ENCODE measurements around the gene CRYZ. TPM values are rescaled to one million over a fixed set of nuclear protein-coding genes. Genes with fewer than 3 reads are reported as not detected.
A peak's percentile ranks its signal among the peaks of the same experiment; 100 is the strongest.

CRYZ gene
- total and polyA plus RNA-seq, 2 experiments from 2014 or later, result 23.5 to 26.9 TPM

GRCh38 chr1:74697832-74698231 is 35.0 kb downstream of the CRYZ start:
- Histone ChIP-seq H3K4me2 (ENCODE audit: unreplicated experiment) (no peak overlapping the region), H3K9me3 (ENCODE audit: low read depth) (no peaks in the 10 kb centered on the region), H3K79me2 (ENCODE audit: insufficient read depth) (no peaks in the 10 kb centered on the region), H3K27ac (no peak overlapping the region), H3K9ac (no peak overlapping the region), H3F3A (ENCODE audit: insufficient read depth) (no peaks in the 10 kb centered on the region), H3K36me3 (ENCODE audit: low read depth) (no peaks in the 10 kb centered on the region), H4K20me1 (ENCODE audit: insufficient read depth) (no peaks in the 10 kb centered on the region), H2AFZ (no peak overlapping the region), H3K4me1 (ENCODE audit: insufficient read depth) (no peaks in the 10 kb centered on the region), H3K9me2 (ENCODE audit: insufficient read depth) (no peaks in the 10 kb centered on the region), H3K27me3 (replicated peaks; ENCODE audit: insufficient read depth) (no peaks in the 10 kb centered on the region), H3K4me3 (no peak overlapping the region)
- no peak for TF ChIP-seq EZH2 (IDR thresholded peaks at IDR 0.05; ENCODE audit: insufficient read depth, poor library complexity, severe bottlenecking)
- no peak for TF ChIP-seq EZH2phosphoT487 (IDR thresholded peaks at IDR 0.05; ENCODE audit: insufficient read depth, low read depth)
- no peak for DNase-seq
- 69 to 70% methylated on average over 2 of the region's 2 CpGs for whole genome bisulfite sequencing, 2 experiments (ENCODE audit: low coverage in 1 of 2, low lambda C conversion rate in 2 of 2, missing lambda C conversion rate in 2 of 2)
- in situ Hi-C loops (cut with MboI), result no loop called here

DNA sequence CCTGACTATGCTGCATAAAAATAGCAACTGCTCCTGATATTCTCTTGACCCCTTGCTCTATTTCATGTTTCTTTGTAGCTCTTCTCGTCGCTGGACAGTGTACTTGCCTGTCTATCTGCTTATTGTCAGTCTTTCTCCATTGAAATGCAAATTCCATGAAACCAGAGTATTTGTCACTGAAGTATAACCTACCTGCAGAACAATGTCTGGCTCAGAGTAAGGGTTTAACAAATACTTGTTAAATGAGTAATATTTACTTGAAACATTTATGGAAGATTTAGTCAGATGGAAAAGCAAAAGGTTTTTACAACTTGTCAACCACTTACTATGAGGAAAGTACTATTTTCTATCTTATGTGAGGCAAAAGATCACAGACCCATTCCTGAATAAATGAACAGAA is 39.4 kb downstream of the CRYZ start:
- Histone ChIP-seq H3K27ac (no peak overlapping the region), H3K79me2 (ENCODE audit: insufficient read depth) (no peaks in the 10 kb centered on the region), H4K20me1 (ENCODE audit: insufficient read depth) (no peaks in the 10 kb centered on the region), H3K4me1 (ENCODE audit: insufficient read depth) (no peaks in the 10 kb centered on the region), H3K9me3 (ENCODE audit: low read depth) (no peaks in the 10 kb centered on the region), H3K27me3 (replicated peaks; ENCODE audit: insufficient read depth) (no peaks in the 10 kb centered on the region; the same call in 1 of the 2 replicates), H3K9ac (no peak overlapping the region), H3F3A (ENCODE audit: insufficient read depth) (no peaks in the 10 kb centered on the region), H3K4me3 (no peak overlapping the region), H3K36me3 (ENCODE audit: low read depth) (no peaks in the 10 kb centered on the region), H2AFZ (no peak overlapping the region), H3K4me2 (ENCODE audit: unreplicated experiment) (no peak overlapping the region), H3K9me2 (ENCODE audit: insufficient read depth) (no peaks in the 10 kb centered on the region)
- in situ Hi-C loops (cut with MboI), result no loop called here
- WGBS, 2 experiments (ENCODE audit: low coverage in 1 of 2, low lambda C conversion rate in 2 of 2, missing lambda C conversion rate in 2 of 2), result 96 to 100% methylated on average over 2 of the region's 2 CpGs
- DNase-seq, result no peak
- no peak for TF ChIP-seq EZH2phosphoT487 (IDR thresholded peaks at IDR 0.05; ENCODE audit: insufficient read depth, low read depth)
- TF ChIP-seq EZH2 (IDR thresholded peaks at IDR 0.05; ENCODE audit: insufficient read depth, poor library complexity, severe bottlenecking), result no peak

DNA sequence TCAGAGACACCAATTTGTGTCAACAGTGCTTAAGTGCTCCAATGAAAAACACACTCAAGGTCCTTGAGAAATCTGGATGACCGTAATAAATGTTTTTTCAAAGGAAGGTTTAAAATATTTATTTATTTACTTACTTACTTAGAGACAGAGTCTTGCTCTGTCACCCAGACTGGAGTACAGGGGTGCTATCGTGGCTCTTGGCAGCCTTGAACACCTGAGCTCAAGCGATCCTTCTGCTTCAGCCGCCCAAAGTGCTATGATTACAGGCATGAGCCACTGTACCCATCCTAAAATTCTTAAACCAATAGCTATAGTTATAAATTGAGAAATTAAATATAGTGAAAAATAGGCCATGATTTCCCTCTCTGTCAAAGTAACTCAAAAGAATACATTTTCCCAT is 41.9 kb downstream of the CRYZ start:
- no peak for DNase-seq
- in situ Hi-C loops (cut with MboI), result no loop called here

GRCh38 chr1:74690364-74690696 is 42.5 kb downstream of the CRYZ start:
- no peaks in the 10 kb centered on the region for H3K4me1 ChIP-seq (ENCODE audit: insufficient read depth)
- WGBS, 2 experiments (ENCODE audit: low coverage in 1 of 2, low lambda C conversion rate in 2 of 2, missing lambda C conversion rate in 2 of 2), result 23 to 30% methylated on average over 2 of the region's 2 CpGs
- no peaks in the 10 kb centered on the region for H3K9me3 ChIP-seq (ENCODE audit: low read depth)
- H3K9ac ChIP-seq, result no peak overlapping the region
- no peak overlapping the region for H3K4me2 ChIP-seq (ENCODE audit: unreplicated experiment)
- no peaks in the 10 kb centered on the region for H3K9me2 ChIP-seq (ENCODE audit: insufficient read depth)
- no peaks in the 10 kb centered on the region; the same call in 1 of the 2 replicates for H3K27me3 ChIP-seq (replicated peaks; ENCODE audit: insufficient read depth)
- no peak for TF ChIP-seq EZH2 (IDR thresholded peaks at IDR 0.05; ENCODE audit: insufficient read depth, poor library complexity, severe bottlenecking)
- H4K20me1 ChIP-seq (ENCODE audit: insufficient read depth), result no peaks in the 10 kb centered on the region
- no peak overlapping the region for H3K4me3 ChIP-seq
- no peaks in the 10 kb centered on the region for H3K36me3 ChIP-seq (ENCODE audit: low read depth)
- no peak for DNase-seq
- no peaks in the 10 kb centered on the region for H3K79me2 ChIP-seq (ENCODE audit: insufficient read depth)
- H3K27ac ChIP-seq, result no peak overlapping the region
- 0 out of 2 replicates have a peak overlapping the region, but pooled peaks have one; percentile 36 for H2AFZ ChIP-seq
- no peaks in the 10 kb centered on the region for H3F3A ChIP-seq (ENCODE audit: insufficient read depth)
- in situ Hi-C loops (cut with MboI), result no loop called here

More for the DNA sequence above, 41.9 kb downstream of the CRYZ start:
- Histone ChIP-seq H3K36me3 (ENCODE audit: low read depth) (no peaks in the 10 kb centered on the region), H3K9ac (no peak overlapping the region), H3K4me2 (ENCODE audit: unreplicated experiment) (no peak overlapping the region), H3K4me3 (no peak overlapping the region), H3K4me1 (ENCODE audit: insufficient read depth) (no peaks in the 10 kb centered on the region), H3K27me3 (replicated peaks; ENCODE audit: insufficient read depth) (no peaks in the 10 kb centered on the region; the same call in 1 of the 2 replicates), H3K9me2 (ENCODE audit: insufficient read depth) (no peaks in the 10 kb centered on the region), H3K9me3 (ENCODE audit: low read depth) (no peaks in the 10 kb centered on the region), H3K79me2 (ENCODE audit: insufficient read depth) (no peaks in the 10 kb centered on the region), H2AFZ (no peak overlapping the region), H3F3A (ENCODE audit: insufficient read depth) (no peaks in the 10 kb centered on the region), H4K20me1 (ENCODE audit: insufficient read depth) (no peaks in the 10 kb centered on the region), H3K27ac (no peak overlapping the region)
- TF ChIP-seq EZH2phosphoT487 (IDR thresholded peaks at IDR 0.05; ENCODE audit: insufficient read depth, low read depth) (no peak), EZH2 (IDR thresholded peaks at IDR 0.05; ENCODE audit: insufficient read depth, poor library complexity, severe bottlenecking) (no peak)
- WGBS, 2 experiments (ENCODE audit: low coverage in 1 of 2, low lambda C conversion rate in 2 of 2, missing lambda C conversion rate in 2 of 2), result 78 to 79% methylated on average over 4 of the region's 4 CpGs
